ENCODE data around the gene SLC35B2.

The SLC35B2 gene

DNA sequence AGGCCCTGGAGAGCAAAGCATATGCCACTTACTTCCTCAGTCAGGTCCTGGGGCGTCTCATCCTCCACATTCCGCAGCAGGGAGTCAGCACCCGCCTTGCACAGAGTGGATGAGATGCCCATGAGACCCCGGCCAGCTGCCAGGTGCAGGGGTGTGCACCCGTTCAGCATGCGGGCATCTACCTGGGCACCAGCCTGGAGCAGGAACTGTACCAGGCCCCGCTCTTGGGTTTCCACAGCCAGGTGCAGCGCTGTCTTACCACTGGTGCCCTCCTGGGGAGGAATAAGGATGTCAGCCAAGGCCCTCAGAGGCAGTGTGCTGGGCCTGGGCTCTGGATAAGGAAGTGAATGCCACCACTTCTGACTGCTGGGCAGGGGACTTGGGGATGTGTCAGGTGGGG lies 2.7 kb upstream of the SLC35B2 start:
- H3K36me3 Mint-ChIP-seq (ENCODE audit: low read depth), result peaks cover 9% of the 10 kb centered on the region
- H3K27me3 Mint-ChIP-seq (ENCODE audit: low read depth), result peaks cover 5% of the 10 kb centered on the region
- peak overlapping the region in 1 of 3 experiments; percentile 31 for H3K4me3 Mint-ChIP-seq
- H3K9me3 Mint-ChIP-seq, result no peaks in the 10 kb centered on the region
- TF ChIP-seq, protein P1, sequence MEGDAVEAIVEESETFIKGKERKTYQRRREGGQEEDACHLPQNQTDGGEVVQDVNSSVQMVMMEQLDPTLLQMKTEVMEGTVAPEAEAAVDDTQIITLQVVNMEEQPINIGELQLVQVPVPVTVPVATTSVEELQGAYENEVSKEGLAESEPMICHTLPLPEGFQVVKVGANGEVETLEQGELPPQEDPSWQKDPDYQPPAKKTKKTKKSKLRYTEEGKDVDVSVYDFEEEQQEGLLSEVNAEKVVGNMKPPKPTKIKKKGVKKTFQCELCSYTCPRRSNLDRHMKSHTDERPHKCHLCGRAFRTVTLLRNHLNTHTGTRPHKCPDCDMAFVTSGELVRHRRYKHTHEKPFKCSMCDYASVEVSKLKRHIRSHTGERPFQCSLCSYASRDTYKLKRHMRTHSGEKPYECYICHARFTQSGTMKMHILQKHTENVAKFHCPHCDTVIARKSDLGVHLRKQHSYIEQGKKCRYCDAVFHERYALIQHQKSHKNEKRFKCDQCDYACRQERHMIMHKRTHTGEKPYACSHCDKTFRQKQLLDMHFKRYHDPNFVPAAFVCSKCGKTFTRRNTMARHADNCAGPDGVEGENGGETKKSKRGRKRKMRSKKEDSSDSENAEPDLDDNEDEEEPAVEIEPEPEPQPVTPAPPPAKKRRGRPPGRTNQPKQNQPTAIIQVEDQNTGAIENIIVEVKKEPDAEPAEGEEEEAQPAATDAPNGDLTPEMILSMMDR (IDR thresholded peaks at IDR 0.05; ENCODE audit: unreplicated experiment in 3 of 3), result no peak
- peaks cover 51% of the 10 kb centered on the region for H3K4me1 Mint-ChIP-seq
- H3K27ac Mint-ChIP-seq, result no peak overlapping the region

- Mint-ChIP-seq H3K4me1 (peaks cover 46% of the 10 kb centered on the region), H3K27me3 (ENCODE audit: low read depth) (no peaks in the 10 kb centered on the region), H3K36me3 (ENCODE audit: low read depth) (peaks cover 20% of the 10 kb centered on the region), H3K4me3 (peak overlapping the region; percentile 87 to 93 (median 90)), H3K9me3 (no peaks in the 10 kb centered on the region), H3K27ac (peak overlapping the region; percentile 16 to 93 (median 84))
- TF ChIP-seq, protein P1 (IDR thresholded peaks at IDR 0.05; ENCODE audit: unreplicated experiment in 3 of 3), result no peak
Measured at GRCh38 chr6:44258921-44259320, 1.6 kb upstream of the SLC35B2 start.

DNA sequence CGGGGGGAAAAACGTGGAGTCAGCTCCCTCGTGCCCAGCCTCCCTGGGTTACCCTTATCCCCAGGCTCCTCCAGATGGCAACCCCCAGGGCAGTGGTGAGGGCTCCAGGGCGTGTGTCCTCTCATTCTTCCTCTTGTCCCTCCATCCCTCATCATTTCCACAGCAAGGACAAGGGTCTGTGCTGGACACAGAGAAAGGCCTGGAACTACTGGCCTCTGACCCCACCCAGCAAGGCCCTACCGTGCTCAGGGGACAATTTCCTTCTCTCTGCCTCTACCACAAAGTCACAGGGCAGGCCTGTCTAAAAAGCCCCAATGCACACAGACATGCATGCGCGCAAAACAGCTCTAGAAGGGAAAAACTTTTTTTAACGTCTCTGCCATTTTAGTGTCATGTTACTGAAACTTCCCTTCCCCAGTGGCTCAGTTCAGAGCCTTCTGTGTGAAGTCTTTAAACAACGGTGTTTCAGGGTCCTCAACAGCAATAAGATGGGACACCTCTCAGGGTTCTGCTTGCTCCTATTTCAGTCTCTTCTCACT lies 1.1 kb upstream of the SLC35B2 start:
- TF ChIP-seq, protein P1 (IDR thresholded peaks at IDR 0.05; ENCODE audit: unreplicated experiment in 3 of 3), result no peak
- H3K9me3 Mint-ChIP-seq, result no peaks in the 10 kb centered on the region
- H3K27me3 Mint-ChIP-seq (ENCODE audit: low read depth), result no peaks in the 10 kb centered on the region
- peaks cover 25% of the 10 kb centered on the region for H3K36me3 Mint-ChIP-seq (ENCODE audit: low read depth)
- H3K4me3 Mint-ChIP-seq, result peak overlapping the region; percentile 87 to 93 (median 90)
- peak overlapping the region; percentile 84 to 93 (median 91) for H3K27ac Mint-ChIP-seq
- H3K4me1 Mint-ChIP-seq, result peaks cover 40% of the 10 kb centered on the region

DNA sequence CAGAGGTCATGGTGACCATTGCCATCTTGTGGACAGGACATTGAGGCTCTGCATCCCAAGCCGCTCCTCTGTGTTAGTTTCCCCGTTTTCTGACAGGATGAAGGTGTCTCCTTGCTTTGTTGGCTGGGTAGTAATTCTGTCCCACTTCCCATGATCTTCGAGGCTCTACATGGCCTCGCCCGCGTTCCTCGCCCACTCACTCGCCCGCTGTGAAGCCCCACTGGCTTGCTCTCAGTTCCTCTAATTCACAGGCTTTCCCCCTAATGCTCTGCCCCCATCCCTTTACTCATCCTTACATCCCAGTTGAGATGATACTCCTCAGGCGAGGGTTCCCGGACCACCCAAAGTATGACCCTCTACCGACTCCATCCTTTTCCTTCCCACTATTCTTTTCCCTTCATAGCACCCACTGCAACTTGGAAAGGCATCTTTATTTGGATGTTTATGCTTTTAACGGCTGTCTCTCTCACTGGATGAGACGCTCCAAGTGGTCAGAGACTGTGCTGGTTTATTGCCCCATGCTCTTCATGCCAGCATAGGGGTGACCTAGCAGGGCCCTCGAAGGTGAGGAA lies 511 bp upstream of the SLC35B2 start:
- TF ChIP-seq, protein P1 (IDR thresholded peaks at IDR 0.05; ENCODE audit: unreplicated experiment in 3 of 3), result peak in 1 of 3 experiments; percentile 18
- Mint-ChIP-seq H3K9me3 (no peaks in the 10 kb centered on the region), H3K27ac (peak overlapping the region; percentile 84 to 93 (median 91)), H3K27me3 (ENCODE audit: low read depth) (no peaks in the 10 kb centered on the region), H3K4me1 (peaks cover 35% of the 10 kb centered on the region), H3K36me3 (ENCODE audit: low read depth) (peaks cover 30% of the 10 kb centered on the region), H3K4me3 (peak overlapping the region; percentile 87 to 93 (median 90))

DNA sequence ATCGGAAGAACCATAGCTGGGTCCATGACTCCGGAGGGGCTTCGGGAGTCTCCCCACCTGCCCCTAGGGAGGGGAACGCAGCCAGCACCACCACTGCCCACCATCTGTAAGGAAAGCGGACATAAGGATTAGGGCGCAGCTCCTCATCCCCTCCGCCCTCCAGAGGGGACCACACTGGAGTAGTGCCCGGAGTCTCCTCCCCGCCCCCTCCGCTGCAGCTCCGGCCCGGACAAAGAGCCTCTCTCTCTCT lies 628 bp downstream of the SLC35B2 start:
- Mint-ChIP-seq H3K9me3 (no peaks in the 10 kb centered on the region), H3K36me3 (ENCODE audit: low read depth) (peaks cover 42% of the 10 kb centered on the region), H3K4me3 (peak overlapping the region; percentile 85 to 90 (median 88)), H3K4me1 (peaks cover 31% of the 10 kb centered on the region), H3K27ac (peak overlapping the region; percentile 58 to 67 (median 67)), H3K27me3 (ENCODE audit: low read depth) (no peaks in the 10 kb centered on the region)
- TF ChIP-seq, protein P1 (IDR thresholded peaks at IDR 0.05; ENCODE audit: unreplicated experiment in 3 of 3), result no peak

Data from nephron (organoid).